ENCODE data around the gene POC1A.

- TF ChIP-seq SIN3A (conservative IDR thresholded peaks at IDR 0.05 in 1 of 2, IDR thresholded peaks at IDR 0.05 in 1 of 2; ENCODE audit: low read depth in 1 of 2, low read length in 2 of 2) (peak in 1 of 2 experiments; percentile 76; a peak in 1 of 4 replicates), CTCF (IDR thresholded peaks at IDR 0.05; ENCODE audit: control extremely low read depth in 1 of 3, insufficient read depth in 1 of 3, low read depth in 1 of 3, low read length in 3 of 3) (no peak), EZH2 (IDR thresholded peaks at IDR 0.05; ENCODE audit: low read depth, low read length, severe bottlenecking) (no peak), CEBPB (IDR thresholded peaks at IDR 0.05; ENCODE audit: low read depth, low read length) (no peak), RAD21 (IDR thresholded peaks at IDR 0.05 in 1 of 2, conservative IDR thresholded peaks at IDR 0.05 in 1 of 2; ENCODE audit: low read depth in 2 of 2, low read length in 2 of 2) (no peak; a peak in 1 of 4 replicates), JUN (IDR thresholded peaks at IDR 0.05; ENCODE audit: low read depth, low read length) (no peak)
These were observed 97.0 kb downstream of the POC1A start for GRCh38 chr3:52056968-52057811.

All from H1 (cell line).